CD14-positive monocyte (primary cell): Measurements from ENCODE around the gene SP6. TPM values are rescaled to one million over a fixed set of nuclear protein-coding genes. Genes with fewer than 3 reads are reported as not detected.

Experiments
- DNase-seq, 3 donors: peaks; one replicate each; pipeline ENCODE4 v3.0.0-alpha.2; 2011 to 2022
- H2AFZ ChIP-seq: 2 replicates; pipeline ENCODE4 v1.6.0; 2012; ENCODE audit warnings: mild to moderate bottlenecking, low read depth, low read length, inconsistent platforms; ENCODE audit not compliant: insufficient read depth, poor library complexity, severe bottlenecking
- H3K27ac ChIP-seq, 2 donors: 1 replicate in 1 of 2; 2 replicates in 1 of 2; pipeline ENCODE4 v1.5.1; 2012 to 2013; ENCODE audit warnings: low read length in 2 of 2, control low read depth in 1 of 2, inconsistent platforms in 1 of 2, low read depth in 1 of 2, mild to moderate bottlenecking in 1 of 2
- H3K27me3 ChIP-seq, 2 donors: one replicate each; pipeline versions ENCODE4 v1.6.0 to v1.6.1; 2011 to 2013; ENCODE audit warnings: low read length in 2 of 2; ENCODE audit not compliant: control insufficient read depth in 2 of 2, insufficient read depth in 2 of 2
- H3K36me3 ChIP-seq, 2 donors: replicated peaks in 1 of 2; 1 replicate in 1 of 2; 2 replicates in 1 of 2; pipeline versions ENCODE4 v1.5.1 to v1.6.1; 2012 to 2013; ENCODE audit warnings: low read length in 2 of 2, control low read depth in 1 of 2, inconsistent platforms in 1 of 2, mild to moderate bottlenecking in 1 of 2; ENCODE audit not compliant: insufficient read depth in 2 of 2, control insufficient read depth in 1 of 2
- H3K4me1 ChIP-seq, 2 donors: 1 replicate in 1 of 2; 2 replicates in 1 of 2; pipeline versions ENCODE4 v1.5.1 to v1.6.1; 2012 to 2013; ENCODE audit warnings: low read length in 2 of 2, control low read depth in 1 of 2, inconsistent platforms in 1 of 2, mild to moderate bottlenecking in 1 of 2, moderate library complexity in 1 of 2; ENCODE audit not compliant: insufficient read depth in 2 of 2, control insufficient read depth in 1 of 2
- H3K4me2 ChIP-seq: replicated peaks from 2 replicates; pipeline ENCODE3; 2012; ENCODE audit warnings: low read length, moderate library complexity, mild to moderate bottlenecking; ENCODE audit not compliant: poor library complexity, severe bottlenecking; ENCODE audit errors: extremely low read depth
- H3K4me3 ChIP-seq, 3 experiments: fragments of 200-600 bp in 1 of 3; sonication (generic) in 1 of 3; replicated peaks in 1 of 3; 1 replicate in 2 of 3; 2 replicates in 1 of 3; pipeline ENCODE4 v1.5.1; 2011 to 2013; ENCODE audit warnings: low read length in 3 of 3, mild to moderate bottlenecking in 3 of 3, control low read depth in 2 of 3, low read depth in 2 of 3, inconsistent platforms in 1 of 3, moderate library complexity in 1 of 3
- H3K79me2 ChIP-seq: 2 replicates; pipeline ENCODE4 v1.6.0; 2012; ENCODE audit warnings: mild to moderate bottlenecking, control low read depth, inconsistent platforms, low read length, moderate library complexity; ENCODE audit not compliant: insufficient read depth
- H3K9ac ChIP-seq: 2 replicates; pipeline ENCODE4 v1.6.0; 2017; ENCODE audit warnings: low read length, mild to moderate bottlenecking; ENCODE audit not compliant: insufficient read depth, poor library complexity, severe bottlenecking
- H3K9me3 ChIP-seq, 2 donors: replicated peaks in 1 of 2; 1 replicate in 1 of 2; 2 replicates in 1 of 2; pipeline versions ENCODE4 v1.5.1 to v1.6.1; 2012 to 2013; ENCODE audit warnings: low read length in 2 of 2, control low read depth in 1 of 2; ENCODE audit not compliant: control insufficient read depth in 1 of 2, insufficient read depth in 1 of 2
- H4K20me1 ChIP-seq: 2 replicates; pipeline ENCODE4 v1.6.0; 2012; ENCODE audit warnings: mild to moderate bottlenecking, low read length, control low read depth, moderate library complexity; ENCODE audit not compliant: insufficient read depth
- H3K27ac Mint-ChIP-seq, 7 donors: one replicate each; pipeline ENCODE4 v1.8.0; 2020; ENCODE audit warnings: mild to moderate bottlenecking in 7 of 7, mixed read lengths in 7 of 7, moderate library complexity in 6 of 7, inconsistent platforms in 2 of 7
- H3K27me3 Mint-ChIP-seq, 3 donors: one replicate each; pipeline ENCODE4 v1.8.0; 2021 to 2022; ENCODE audit warnings: low read depth in 3 of 3, mild to moderate bottlenecking in 3 of 3, mixed read lengths in 3 of 3, moderate library complexity in 3 of 3, inconsistent platforms in 1 of 3
- H3K36me3 Mint-ChIP-seq, 2 donors: one replicate each; pipeline ENCODE4 v1.8.0; 2020; ENCODE audit warnings: mixed read lengths in 2 of 2, inconsistent platforms in 1 of 2, mild to moderate bottlenecking in 1 of 2
- H3K4me1 Mint-ChIP-seq: one replicate; pipeline ENCODE4 v1.8.0; 2020; ENCODE audit warnings: mild to moderate bottlenecking, mixed read lengths
- H3K4me3 Mint-ChIP-seq, 2 donors: one replicate each; pipeline ENCODE4 v1.8.0; 2020; ENCODE audit warnings: mild to moderate bottlenecking in 2 of 2, mixed read lengths in 2 of 2, moderate library complexity in 1 of 2
- H3K9me3 Mint-ChIP-seq, 7 donors: one replicate each; pipeline ENCODE4 v1.8.0; 2020 to 2022; ENCODE audit warnings: mixed read lengths in 7 of 7, mild to moderate bottlenecking in 6 of 7, moderate library complexity in 6 of 7, inconsistent platforms in 2 of 7
- WGBS: methylation state at CpG from one replicate; pipeline ENCODE4 v1.1.5; 2013; ENCODE audit warnings: missing lambda C conversion rate; ENCODE audit not compliant: insufficient coverage; 5-methylcytosine and 5-hydroxymethylcytosine counted together
- intact Hi-C, 2 donors: fragments of 100-400 bp; cut with micrococcal nuclease; formaldehyde crosslinking; loops; one replicate each; pipeline versions ENCODE4 v1.15.0 to v1.15.1; 2023
- polyA plus RNA-seq, 3 donors: library from polyadenylated mRNA; depleted of rRNA in 1 of 3; unstranded in 2 of 3; stranded (reverse) in 1 of 3; fragments of 300-500 nt in 2 of 3; fragments of >200 nt in 1 of 3; fragmentation: Illumina TruSeq in 2 of 3; gene quantifications; 1 replicate in 2 of 3; 2 replicates in 1 of 3; pipeline ENCODE4 v1.2.3, GENCODE V29; 2012 to 2021
- TF ChIP-seq, protein P1 (sequence below): fragments of 200-600 bp; IDR thresholded peaks from one replicate; pipeline ENCODE4 v1.8.0; 2022; ENCODE audit warnings: antibody characterized with exemption, mild to moderate bottlenecking

Gene SP6
- polyA plus RNA-seq, 3 donors = 0.06 TPM; not detected in 2

GRCh38 chr17:47840742-47841487 is 10.0 kb downstream of the SP6 start, which contains the start of gene SCRN2:
SCRN2 (minus strand) TSS chr17:47841273; CDS start chr17:47840843, 430 bp downstream.
- H3K4me3 ChIP-seq = peak within 1 kb of the TSS; percentile 57 to 91 (median 81)
- Mint-ChIP-seq H3K4me3 (peak within 1 kb of the TSS; percentile 97 to 98), H3K36me3 (peaks cover 18 to 19% of the 10 kb centered on the region in 2 donors), H3K27me3 (peaks cover 8 to 24% (median 10%) of the 10 kb centered on the region in 3 donors), H3K4me1 (peaks cover 22% of the 10 kb centered on the region), H3K27ac (peak within 1 kb of the TSS in 6 of 7 donors; percentile 66 to 90 (median 85)), H3K9me3 (no peaks in the 10 kb centered on the region)
- H2AFZ ChIP-seq = peak within 1 kb of the TSS; percentile 99
- H4K20me1 ChIP-seq = no peaks in the 10 kb centered on the region
- H3K79me2 ChIP-seq = no peaks in the 10 kb centered on the region
- TF ChIP-seq, protein P1, sequence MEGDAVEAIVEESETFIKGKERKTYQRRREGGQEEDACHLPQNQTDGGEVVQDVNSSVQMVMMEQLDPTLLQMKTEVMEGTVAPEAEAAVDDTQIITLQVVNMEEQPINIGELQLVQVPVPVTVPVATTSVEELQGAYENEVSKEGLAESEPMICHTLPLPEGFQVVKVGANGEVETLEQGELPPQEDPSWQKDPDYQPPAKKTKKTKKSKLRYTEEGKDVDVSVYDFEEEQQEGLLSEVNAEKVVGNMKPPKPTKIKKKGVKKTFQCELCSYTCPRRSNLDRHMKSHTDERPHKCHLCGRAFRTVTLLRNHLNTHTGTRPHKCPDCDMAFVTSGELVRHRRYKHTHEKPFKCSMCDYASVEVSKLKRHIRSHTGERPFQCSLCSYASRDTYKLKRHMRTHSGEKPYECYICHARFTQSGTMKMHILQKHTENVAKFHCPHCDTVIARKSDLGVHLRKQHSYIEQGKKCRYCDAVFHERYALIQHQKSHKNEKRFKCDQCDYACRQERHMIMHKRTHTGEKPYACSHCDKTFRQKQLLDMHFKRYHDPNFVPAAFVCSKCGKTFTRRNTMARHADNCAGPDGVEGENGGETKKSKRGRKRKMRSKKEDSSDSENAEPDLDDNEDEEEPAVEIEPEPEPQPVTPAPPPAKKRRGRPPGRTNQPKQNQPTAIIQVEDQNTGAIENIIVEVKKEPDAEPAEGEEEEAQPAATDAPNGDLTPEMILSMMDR = peak; percentile 96
- H3K4me1 ChIP-seq = peaks cover 8 to 13% of the 10 kb centered on the region in 2 donors
- H3K9me3 ChIP-seq = no peaks in the 10 kb centered on the region
- intact Hi-C loops = loop anchor here in 1 of 2 donors (1.0 to 5.0 kb wide), 2 partner anchors 49 to 131 kb away; partner anchors contain the start of gene CDK5RAP3
- H3K36me3 ChIP-seq = peaks cover 7 to 19% of the 10 kb centered on the region in 2 donors
- H3K4me2 ChIP-seq = peak within 1 kb of the TSS; percentile 96
- peaks cover 4 to 11% of the 10 kb centered on the region in 2 donors for H3K27me3 ChIP-seq
- DNase-seq = peak; percentile 77 to 78 (median 77)
- WGBS = under 1% methylated on average over 50 of the region's 55 CpGs
- peak within 1 kb of the TSS; percentile 74 for H3K9ac ChIP-seq
- peak within 1 kb of the TSS in 1 of 2 donors; percentile 61 for H3K27ac ChIP-seq

- Histone ChIP-seq H3K79me2 (no peaks in the 10 kb centered on the region), H3K27ac (no peak overlapping the region), H3K27me3 (peaks cover 0 to 4% of the 10 kb centered on the region in 2 donors), H3K9ac (peak overlapping the region; percentile 74), H3K4me2 (peak overlapping the region; percentile 96), H3K9me3 (no peaks in the 10 kb centered on the region), H3K4me1 (peaks cover 8 to 13% of the 10 kb centered on the region in 2 donors), H4K20me1 (no peaks in the 10 kb centered on the region), H2AFZ (peak overlapping the region; percentile 99), H3K36me3 (peaks cover 7 to 19% of the 10 kb centered on the region in 2 donors), H3K4me3 (peak overlapping the region; percentile 57 to 91 (median 81))
- H3K27ac Mint-ChIP-seq = peak overlapping the region in 1 of 7 donors; percentile 43
- H3K4me3 Mint-ChIP-seq = peak overlapping the region; percentile 97 to 98
- H3K36me3 Mint-ChIP-seq = peaks cover 23% of the 10 kb centered on the region in 2 donors
- DNase-seq = no peak
- peaks cover 2 to 17% (median 2%) of the 10 kb centered on the region in 3 donors for H3K27me3 Mint-ChIP-seq
- no peaks in the 10 kb centered on the region for H3K9me3 Mint-ChIP-seq
- H3K4me1 Mint-ChIP-seq = peaks cover 24% of the 10 kb centered on the region
- TF ChIP-seq, protein P1 = no peak
- intact Hi-C loops = loop anchor here in 1 of 2 donors (5.0 kb wide), 1 partner anchor 132 kb away; the partner anchor contains the start of gene CDK5RAP3
- WGBS = 0% methylated on average over 5 of the region's 17 CpGs
Measured at GRCh38 chr17:47840001-47840741, 10.8 kb downstream of the SP6 start.
